Left hindlimb (tissue), 1 donor: ENCODE measurements around the gene COX6A2.

ENCODE experiments used
- DNase-seq: peaks from one replicate; pipeline ENCODE4 v3.0.0-alpha.2; 2018

Gene COX6A2

GRCh38 chr16:31428279-31428597, at the start of gene COX6A2:
TSS of gene COX6A2 (minus strand) at chr16:31428360. CDS start at chr16:31428325, 35 bp downstream.
- DNase-seq = peak; percentile 46

GRCh38 chr16:31477220-31478216, 49.4 kb upstream of the COX6A2 start:
- no peak for DNase-seq

DNA sequence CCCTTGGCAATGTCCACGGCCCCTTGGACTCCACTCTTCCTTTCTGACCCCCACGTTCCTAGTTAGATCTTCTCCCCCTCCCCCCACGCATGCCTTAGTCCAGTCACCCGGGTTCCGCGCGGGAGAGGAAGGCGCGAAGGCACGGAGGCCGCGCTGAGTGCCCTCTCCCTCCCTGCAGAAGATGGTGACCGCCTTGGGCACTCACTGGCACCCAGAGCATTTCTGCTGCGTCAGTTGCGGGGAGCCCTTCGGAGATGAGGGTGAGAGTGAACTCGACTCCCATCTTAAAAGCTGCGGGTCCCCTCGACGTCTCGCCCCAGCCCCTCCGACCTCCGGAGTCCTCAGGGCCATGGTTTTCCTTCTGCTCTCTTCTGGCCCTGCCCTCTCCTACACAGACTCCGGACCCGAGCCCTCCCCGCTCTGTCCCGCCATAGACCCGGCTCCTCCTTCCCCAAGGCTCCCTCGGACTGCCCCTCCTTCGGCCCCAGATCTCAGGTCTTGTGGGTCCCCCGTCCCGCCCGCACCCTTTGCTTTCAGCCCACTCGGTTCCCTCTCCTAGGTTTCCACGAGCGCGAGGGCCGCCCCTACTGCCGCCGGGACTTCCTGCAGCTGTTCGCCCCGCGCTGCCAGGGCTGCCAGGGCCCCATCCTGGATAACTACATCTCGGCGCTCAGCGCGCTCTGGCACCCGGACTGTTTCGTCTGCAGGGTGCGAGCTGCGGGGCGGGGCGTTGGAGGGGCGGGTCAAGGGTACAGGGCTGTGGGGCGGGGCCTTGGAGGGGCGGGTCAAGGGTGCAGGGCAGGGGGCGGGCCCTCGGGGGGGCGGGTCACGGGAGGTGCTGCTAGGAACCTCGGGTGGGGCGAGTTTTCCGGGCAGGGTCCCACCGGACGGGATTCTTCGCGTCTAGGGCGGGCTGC, 48.4 kb upstream of the COX6A2 start:
- DNase-seq = peak; percentile 80

DNA sequence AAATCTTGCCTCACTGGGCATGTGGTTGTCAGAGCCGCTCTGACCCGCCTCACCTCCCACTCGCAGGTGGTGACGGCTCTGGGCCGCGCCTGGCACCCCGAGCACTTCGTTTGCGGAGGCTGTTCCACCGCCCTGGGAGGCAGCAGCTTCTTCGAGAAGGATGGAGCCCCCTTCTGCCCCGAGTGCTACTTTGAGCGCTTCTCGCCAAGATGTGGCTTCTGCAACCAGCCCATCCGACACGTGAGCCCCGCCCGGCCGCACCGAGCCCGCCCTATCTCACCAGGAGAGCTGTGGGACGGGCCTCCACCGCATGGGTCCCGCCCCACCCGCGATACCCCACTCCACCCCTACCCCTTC, 47.8 kb upstream of the COX6A2 start:
- DNase-seq = no peak

- no peak for DNase-seq
These were observed 46.9 kb upstream of the COX6A2 start for GRCh38 chr16:31474773-31475738.

DNA sequence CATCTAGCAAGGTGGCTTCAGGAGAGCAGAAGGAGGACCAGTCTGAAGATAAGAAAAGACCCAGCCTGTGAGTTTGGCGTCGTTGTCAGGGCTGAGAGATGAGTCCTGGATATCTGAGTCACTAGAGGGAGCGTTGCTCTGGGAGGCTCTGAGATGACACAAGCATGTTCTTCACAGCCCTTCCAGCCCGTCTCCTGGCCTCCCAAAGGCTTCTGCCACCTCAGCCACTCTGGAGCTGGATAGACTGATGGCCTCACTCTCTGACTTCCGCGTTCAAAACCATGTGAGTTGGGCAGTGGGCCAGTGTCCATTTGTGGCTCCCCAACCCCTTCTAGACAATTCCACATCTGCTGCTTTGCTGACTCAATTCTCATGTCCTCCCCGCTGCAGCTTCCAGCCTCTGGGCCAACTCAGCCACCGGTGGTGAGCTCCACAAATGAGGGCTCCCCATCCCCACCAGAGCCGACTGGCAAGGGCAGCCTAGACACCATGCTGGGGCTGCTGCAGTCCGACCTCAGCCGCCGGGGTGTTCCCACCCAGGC, 46.1 kb upstream of the COX6A2 start:
- no peak for DNase-seq

- no peak for DNase-seq
These were observed 45.3 kb upstream of the COX6A2 start for GRCh38 chr16:31473264-31473984.

GRCh38 chr16:31472709-31473203, 44.6 kb upstream of the COX6A2 start:
- peak; percentile 91 for DNase-seq

GRCh38 chr16:31471875-31472708, 43.9 kb upstream of the COX6A2 start, which contains the start of gene TGFB1I1:
TSS of gene TGFB1I1 (plus strand) at chr16:31472152. CDS start at chr16:31472189, 37 bp downstream.
- DNase-seq = peak; percentile 91

GRCh38 chr16:31471241-31471874, 43.2 kb upstream of the COX6A2 start:
- DNase-seq = peak; percentile 49

- DNase-seq = peak; percentile 3
These were observed 42.5 kb upstream of the COX6A2 start for GRCh38 chr16:31470615-31471014.

- no peak for DNase-seq
These were observed 39.7 kb upstream of the COX6A2 start for GRCh38 chr16:31467858-31468257.

DNA sequence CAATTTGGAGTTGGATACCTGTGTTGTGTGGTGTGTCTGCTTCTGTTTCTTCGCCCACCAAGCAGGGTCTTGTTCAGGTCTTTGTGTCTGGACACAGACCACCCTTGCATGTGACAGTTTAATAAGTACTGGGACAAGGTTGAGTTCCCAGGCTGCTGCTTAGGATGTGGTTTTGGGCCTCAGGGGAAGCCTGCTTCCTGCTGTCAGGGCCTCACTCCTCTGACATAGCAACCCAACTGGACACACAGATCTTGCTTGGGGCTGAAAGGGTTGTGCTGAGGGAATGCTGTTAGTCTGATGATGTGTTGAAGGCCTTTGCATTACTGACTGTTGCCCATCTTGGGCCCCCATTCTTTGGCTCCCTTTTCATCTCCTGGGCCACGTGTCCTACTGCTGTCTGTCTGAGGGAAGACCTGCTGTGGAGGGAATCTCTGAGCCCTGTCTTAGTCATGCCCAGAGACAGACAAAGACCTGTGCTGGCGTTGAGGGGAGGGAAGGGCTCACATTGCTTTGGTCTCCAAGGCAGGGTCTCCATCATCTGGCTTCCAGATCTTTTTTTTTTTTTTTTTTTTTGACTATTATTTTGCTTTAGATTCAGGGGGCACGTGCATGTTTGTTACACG, 39.1 kb upstream of the COX6A2 start:
- DNase-seq = peak; percentile 40

- peak; percentile 30 for DNase-seq
These were observed 38.3 kb upstream of the COX6A2 start for GRCh38 chr16:31466381-31466841.

GRCh38 chr16:31465788-31466370, 37.7 kb upstream of the COX6A2 start:
- no peak for DNase-seq

GRCh38 chr16:31464781-31465260, 36.7 kb upstream of the COX6A2 start:
- DNase-seq = no peak

GRCh38 chr16:31464348-31464769, 36.2 kb upstream of the COX6A2 start:
- DNase-seq = peak; percentile 29
